Measurements from ENCODE around the gene DOCK10. TPM values are rescaled to one million over a fixed set of nuclear protein-coding genes. Genes with fewer than 3 reads are reported as not detected.

The DOCK10 gene
- total RNA-seq, 4 donors from 2014 or later = 8.3 to 47.4 (median 18.3) TPM

GRCh38 chr2:224799691-224800090 is 242.6 kb downstream of the DOCK10 start:
- TF ChIP-seq CTCF (IDR thresholded peaks at IDR 0.05; ENCODE audit: low read depth) = no peak

- TF ChIP-seq CTCF (IDR thresholded peaks at IDR 0.05; ENCODE audit: low read depth) = no peak
Measured at GRCh38 chr2:224798180-224798579, 244.1 kb downstream of the DOCK10 start.

GRCh38 chr2:224796695-224797305 is 245.5 kb downstream of the DOCK10 start:
- TF ChIP-seq CTCF (IDR thresholded peaks at IDR 0.05; ENCODE audit: low read depth) = no peak

GRCh38 chr2:224793946-224794345 is 248.3 kb downstream of the DOCK10 start:
- no peak for TF ChIP-seq CTCF (IDR thresholded peaks at IDR 0.05; ENCODE audit: low read depth)

- TF ChIP-seq CTCF (IDR thresholded peaks at IDR 0.05; ENCODE audit: low read depth) = no peak
Measured at GRCh38 chr2:224786848-224787247, 255.4 kb downstream of the DOCK10 start.

- TF ChIP-seq CTCF (IDR thresholded peaks at IDR 0.05; ENCODE audit: low read depth) = no peak
Measured at GRCh38 chr2:224781400-224781799, 260.9 kb downstream of the DOCK10 start.

- TF ChIP-seq CTCF (IDR thresholded peaks at IDR 0.05; ENCODE audit: low read depth) = no peak
Measured at GRCh38 chr2:224780823-224781222, 261.4 kb downstream of the DOCK10 start.
